ENCODE measurements around the gene TCF4. TPM values are rescaled to one million over a fixed set of nuclear protein-coding genes. Genes with fewer than 3 reads are reported as not detected.
"Not testable (repeated sequence)": the region's sequence is repeated elsewhere in the genome, so short reads cannot be mapped to it uniquely, and the experiment has no call there.

Gene TCF4
- total RNA-seq, 2 donors from 2014 or later: 0.79 to 1.3 TPM

- Mint-ChIP-seq H3K4me1 (peaks cover 6% of the 10 kb centered on the region), H3K27ac (no peak overlapping the region), H3K4me3 (no peak overlapping the region), H3K27me3 (no peaks in the 10 kb centered on the region), H3K36me3 (ENCODE audit: low read depth) (no peaks in the 10 kb centered on the region), H3K9me3 (no peaks in the 10 kb centered on the region)
- ATAC-seq (replicated peaks): no peak
Observed at GRCh38 chr18:55473058-55473457, 114.9 kb downstream of the TCF4 start.

GRCh38 chr18:55470826-55471225, 117.2 kb downstream of the TCF4 start:
- no peaks in the 10 kb centered on the region for H3K4me1 Mint-ChIP-seq
- no peaks in the 10 kb centered on the region for H3K36me3 Mint-ChIP-seq (ENCODE audit: low read depth)
- ATAC-seq (replicated peaks): no peak
- H3K27ac Mint-ChIP-seq: no peak overlapping the region
- H3K9me3 Mint-ChIP-seq: no peaks in the 10 kb centered on the region
- peaks cover 6% of the 10 kb centered on the region for H3K27me3 Mint-ChIP-seq
- H3K4me3 Mint-ChIP-seq: no peak overlapping the region

GRCh38 chr18:55469134-55469533, 118.9 kb downstream of the TCF4 start:
- H3K4me1 Mint-ChIP-seq; H3K9me3 Mint-ChIP-seq; H3K27me3 Mint-ChIP-seq; H3K4me3 Mint-ChIP-seq; H3K27ac Mint-ChIP-seq; ATAC-seq (replicated peaks); H3K36me3 Mint-ChIP-seq (ENCODE audit: low read depth): not testable (repeated sequence)

- no peak for ATAC-seq (replicated peaks)
- Mint-ChIP-seq H3K36me3 (ENCODE audit: low read depth) (no peaks in the 10 kb centered on the region), H3K4me1 (no peaks in the 10 kb centered on the region), H3K9me3 (no peaks in the 10 kb centered on the region), H3K4me3 (no peak overlapping the region), H3K27ac (no peak overlapping the region), H3K27me3 (peaks cover 6% of the 10 kb centered on the region)
Observed at GRCh38 chr18:55466789-55467188, 121.2 kb downstream of the TCF4 start.

- no peak for ATAC-seq (replicated peaks)
- H3K27ac Mint-ChIP-seq: no peak overlapping the region
- no peaks in the 10 kb centered on the region for H3K9me3 Mint-ChIP-seq
- no peaks in the 10 kb centered on the region for H3K36me3 Mint-ChIP-seq (ENCODE audit: low read depth)
- peaks cover 6% of the 10 kb centered on the region for H3K27me3 Mint-ChIP-seq
- H3K4me3 Mint-ChIP-seq: no peak overlapping the region
- H3K4me1 Mint-ChIP-seq: no peaks in the 10 kb centered on the region
Observed at GRCh38 chr18:55465313-55465712, 122.7 kb downstream of the TCF4 start.

- Mint-ChIP-seq H3K4me3 (no peak overlapping the region), H3K9me3 (no peaks in the 10 kb centered on the region), H3K36me3 (ENCODE audit: low read depth) (no peaks in the 10 kb centered on the region), H3K27me3 (peaks cover 6% of the 10 kb centered on the region), H3K4me1 (no peaks in the 10 kb centered on the region), H3K27ac (no peak overlapping the region)
- ATAC-seq (replicated peaks): no peak
Observed at GRCh38 chr18:55464581-55464980, 123.4 kb downstream of the TCF4 start.

- Mint-ChIP-seq H3K36me3 (ENCODE audit: low read depth) (no peaks in the 10 kb centered on the region), H3K4me3 (no peak overlapping the region), H3K9me3 (no peaks in the 10 kb centered on the region), H3K27ac (no peak overlapping the region), H3K27me3 (peaks cover 6% of the 10 kb centered on the region), H3K4me1 (no peaks in the 10 kb centered on the region)
- no peak for ATAC-seq (replicated peaks)
Observed at GRCh38 chr18:55462652-55463051, 125.3 kb downstream of the TCF4 start.

GRCh38 chr18:55461848-55462247, 126.1 kb downstream of the TCF4 start:
- H3K4me1 Mint-ChIP-seq: no peaks in the 10 kb centered on the region
- peaks cover 2% of the 10 kb centered on the region for H3K27me3 Mint-ChIP-seq
- no peak for ATAC-seq (replicated peaks)
- H3K27ac Mint-ChIP-seq: no peak overlapping the region
- no peaks in the 10 kb centered on the region for H3K9me3 Mint-ChIP-seq
- no peak overlapping the region for H3K4me3 Mint-ChIP-seq
- H3K36me3 Mint-ChIP-seq (ENCODE audit: low read depth): no peaks in the 10 kb centered on the region

GRCh38 chr18:55458456-55459203, 129.4 kb downstream of the TCF4 start:
- Mint-ChIP-seq H3K27ac (no peak overlapping the region), H3K27me3 (no peaks in the 10 kb centered on the region), H3K4me3 (no peak overlapping the region), H3K36me3 (ENCODE audit: low read depth) (no peaks in the 10 kb centered on the region), H3K9me3 (no peaks in the 10 kb centered on the region), H3K4me1 (no peaks in the 10 kb centered on the region)
- no peak for ATAC-seq (replicated peaks)

- no peak for ATAC-seq (replicated peaks)
Observed at GRCh38 chr18:55457028-55457427, 131.0 kb downstream of the TCF4 start.

GRCh38 chr18:55455938-55456337, 132.1 kb downstream of the TCF4 start:
- Mint-ChIP-seq H3K36me3 (ENCODE audit: low read depth) (no peaks in the 10 kb centered on the region), H3K4me3 (no peak overlapping the region), H3K27ac (no peak overlapping the region), H3K9me3 (no peaks in the 10 kb centered on the region), H3K27me3 (no peaks in the 10 kb centered on the region), H3K4me1 (no peaks in the 10 kb centered on the region)
- no peak for ATAC-seq (replicated peaks)

More at GRCh38 chr18:55457028-55457427, 131.0 kb downstream of the TCF4 start:
- Mint-ChIP-seq H3K4me3 (no peak overlapping the region), H3K9me3 (no peaks in the 10 kb centered on the region), H3K36me3 (ENCODE audit: low read depth) (no peaks in the 10 kb centered on the region), H3K27me3 (no peaks in the 10 kb centered on the region), H3K4me1 (no peaks in the 10 kb centered on the region), H3K27ac (no peak overlapping the region)

- no peaks in the 10 kb centered on the region for H3K36me3 Mint-ChIP-seq (ENCODE audit: low read depth)
- ATAC-seq (replicated peaks): no peak
- no peaks in the 10 kb centered on the region for H3K4me1 Mint-ChIP-seq
- H3K27me3 Mint-ChIP-seq: no peaks in the 10 kb centered on the region
- no peak overlapping the region for H3K27ac Mint-ChIP-seq
- H3K4me3 Mint-ChIP-seq: no peak overlapping the region
- H3K9me3 Mint-ChIP-seq: no peaks in the 10 kb centered on the region
Observed at GRCh38 chr18:55453186-55453585, 134.8 kb downstream of the TCF4 start.

GRCh38 chr18:55452123-55452611, 135.8 kb downstream of the TCF4 start:
- Mint-ChIP-seq H3K9me3 (no peaks in the 10 kb centered on the region), H3K27ac (no peak overlapping the region), H3K27me3 (no peaks in the 10 kb centered on the region), H3K4me1 (no peaks in the 10 kb centered on the region), H3K36me3 (ENCODE audit: low read depth) (no peaks in the 10 kb centered on the region), H3K4me3 (no peak overlapping the region)
- ATAC-seq (replicated peaks): no peak

GRCh38 chr18:55449412-55450140, 138.4 kb downstream of the TCF4 start:
- Mint-ChIP-seq H3K27ac (no peak overlapping the region), H3K36me3 (ENCODE audit: low read depth) (no peaks in the 10 kb centered on the region), H3K9me3 (no peaks in the 10 kb centered on the region), H3K4me3 (no peak overlapping the region), H3K27me3 (peaks cover 5% of the 10 kb centered on the region), H3K4me1 (no peaks in the 10 kb centered on the region)
- ATAC-seq (replicated peaks): no peak

- Mint-ChIP-seq H3K4me3 (no peak overlapping the region), H3K4me1 (no peaks in the 10 kb centered on the region), H3K27me3 (peaks cover 9% of the 10 kb centered on the region), H3K27ac (no peak overlapping the region), H3K9me3 (no peaks in the 10 kb centered on the region), H3K36me3 (ENCODE audit: low read depth) (no peaks in the 10 kb centered on the region)
- ATAC-seq (replicated peaks): no peak
Observed at GRCh38 chr18:55448420-55448819, 139.6 kb downstream of the TCF4 start.

All from activated T-helper 17 cell treated with anti-CD3 and anti-CD28 coated beads, Interleukin-2, amount 50 U/mL, for 72 hours (primary cell).